SK-N-SH treated with all-trans-retinoic acid at 6 μM for 48 hours (cell line): Measurements from ENCODE around the gene CIAO2A.

ENCODE experiments used
- BACH2 ChIP-seq: fragments of 250-450 bp; sonication (Bioruptor Pico); IDR thresholded peaks from 2 replicates; pipeline ENCODE4 v1.9.0; 2021; ENCODE audit warnings: mild to moderate bottlenecking, borderline replicate concordance
- ISL1 ChIP-seq: fragments of 250-450 bp; sonication (Bioruptor Pico); IDR thresholded peaks from 2 replicates; pipeline ENCODE4 v2.1.2; 2022; ENCODE audit warnings: mild to moderate bottlenecking, moderate library complexity
- OSR1 ChIP-seq: fragments of 250-450 bp; sonication (Bioruptor Pico); IDR thresholded peaks from 2 replicates; pipeline ENCODE4 v1.8.0; 2022; ENCODE audit warnings: moderate library complexity, mild to moderate bottlenecking, inconsistent platforms
- PPARA ChIP-seq: fragments of 250-450 bp; sonication (Bioruptor Pico); IDR thresholded peaks from 2 replicates; pipeline ENCODE4 v1.5.0; 2020; ENCODE audit warnings: mild to moderate bottlenecking, borderline replicate concordance
- RARB ChIP-seq: fragments of 250-450 bp; sonication (Bioruptor Pico); IDR thresholded peaks from 2 replicates; pipeline ENCODE4 v1.8.0; 2021; ENCODE audit warnings: mild to moderate bottlenecking, moderate library complexity
- TOX ChIP-seq: fragments of 250-450 bp; sonication (Bioruptor Pico); IDR thresholded peaks from 2 replicates; pipeline ENCODE4 v1.8.0; 2021; ENCODE audit warnings: mild to moderate bottlenecking, moderate library complexity, borderline replicate concordance
- ZNF565 ChIP-seq: fragments of 450-650 bp; formaldehyde crosslinking; conservative IDR thresholded peaks from 2 replicates; pipeline ENCODE4 v1.5.0; 2020; ENCODE audit warnings: low read depth, mild to moderate bottlenecking, moderate library complexity
- ZNF70 ChIP-seq: fragments of 450-650 bp; formaldehyde crosslinking; IDR thresholded peaks from 2 replicates; pipeline ENCODE4 v1.5.0; 2020; ENCODE audit warnings: mild to moderate bottlenecking, moderate library complexity
- ZNF8 ChIP-seq: fragments of 450-650 bp; formaldehyde crosslinking; IDR thresholded peaks from 2 replicates; pipeline ENCODE4 v1.5.0; 2020; ENCODE audit warnings: mild to moderate bottlenecking, moderate library complexity
- TF ChIP-seq, protein P1 (sequence below): fragments of 250-450 bp; sonication (Bioruptor Pico); IDR thresholded peaks from 2 replicates; pipeline ENCODE4 v1.8.0; 2020; ENCODE audit warnings: mild to moderate bottlenecking, moderate library complexity, borderline replicate concordance
- TF ChIP-seq, protein P2 (sequence below): fragments of 250-450 bp; sonication (Bioruptor Pico); IDR thresholded peaks from 2 replicates; pipeline ENCODE4 v1.5.1; 2020; ENCODE audit warnings: low read depth, mild to moderate bottlenecking, moderate library complexity

DNA sequence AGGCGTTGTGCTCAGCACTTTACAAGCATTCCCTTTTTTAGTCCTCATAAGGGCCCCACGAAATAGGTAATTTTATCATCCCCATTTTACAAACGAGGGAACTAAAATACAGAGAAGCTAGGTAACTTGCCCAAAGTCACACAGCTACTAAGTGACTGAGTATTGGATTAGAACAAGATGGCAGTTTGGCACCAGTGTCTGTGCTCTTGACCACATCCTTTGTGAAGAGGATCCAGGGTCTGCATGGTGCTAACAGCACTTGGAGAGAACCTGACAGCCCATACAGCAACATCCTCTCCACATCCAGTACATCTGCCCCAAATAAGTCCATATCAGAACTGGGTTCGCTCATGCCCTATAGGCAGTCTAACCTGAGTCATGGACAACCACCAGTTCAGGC is 25.5 kb downstream of the CIAO2A start:
- TF ChIP-seq ISL1 (no peak), OSR1 (no peak), BACH2 (no peak), RARB (no peak), TOX (CRISPR knock-in tag) (no peak), ZNF70 (no peak), ZNF565 (CRISPR knock-in tag) (no peak), PPARA (CRISPR knock-in tag) (no peak), ZNF8 (CRISPR knock-in tag) (no peak)
- TF ChIP-seq, protein P1, sequence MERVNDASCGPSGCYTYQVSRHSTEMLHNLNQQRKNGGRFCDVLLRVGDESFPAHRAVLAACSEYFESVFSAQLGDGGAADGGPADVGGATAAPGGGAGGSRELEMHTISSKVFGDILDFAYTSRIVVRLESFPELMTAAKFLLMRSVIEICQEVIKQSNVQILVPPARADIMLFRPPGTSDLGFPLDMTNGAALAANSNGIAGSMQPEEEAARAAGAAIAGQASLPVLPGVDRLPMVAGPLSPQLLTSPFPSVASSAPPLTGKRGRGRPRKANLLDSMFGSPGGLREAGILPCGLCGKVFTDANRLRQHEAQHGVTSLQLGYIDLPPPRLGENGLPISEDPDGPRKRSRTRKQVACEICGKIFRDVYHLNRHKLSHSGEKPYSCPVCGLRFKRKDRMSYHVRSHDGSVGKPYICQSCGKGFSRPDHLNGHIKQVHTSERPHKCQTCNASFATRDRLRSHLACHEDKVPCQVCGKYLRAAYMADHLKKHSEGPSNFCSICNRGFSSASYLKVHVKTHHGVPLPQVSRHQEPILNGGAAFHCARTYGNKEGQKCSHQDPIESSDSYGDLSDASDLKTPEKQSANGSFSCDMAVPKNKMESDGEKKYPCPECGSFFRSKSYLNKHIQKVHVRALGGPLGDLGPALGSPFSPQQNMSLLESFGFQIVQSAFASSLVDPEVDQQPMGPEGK = no peak
- TF ChIP-seq, protein P2, sequence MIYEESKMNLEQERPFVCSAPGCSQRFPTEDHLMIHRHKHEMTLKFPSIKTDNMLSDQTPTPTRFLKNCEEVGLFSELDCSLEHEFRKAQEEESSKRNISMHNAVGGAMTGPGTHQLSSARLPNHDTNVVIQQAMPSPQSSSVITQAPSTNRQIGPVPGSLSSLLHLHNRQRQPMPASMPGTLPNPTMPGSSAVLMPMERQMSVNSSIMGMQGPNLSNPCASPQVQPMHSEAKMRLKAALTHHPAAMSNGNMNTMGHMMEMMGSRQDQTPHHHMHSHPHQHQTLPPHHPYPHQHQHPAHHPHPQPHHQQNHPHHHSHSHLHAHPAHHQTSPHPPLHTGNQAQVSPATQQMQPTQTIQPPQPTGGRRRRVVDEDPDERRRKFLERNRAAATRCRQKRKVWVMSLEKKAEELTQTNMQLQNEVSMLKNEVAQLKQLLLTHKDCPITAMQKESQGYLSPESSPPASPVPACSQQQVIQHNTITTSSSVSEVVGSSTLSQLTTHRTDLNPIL (CRISPR knock-in tag) = no peak
